HK-2 (cell line): ENCODE results near the gene ANGEL2.

Experiments
- DNase-seq: peaks from one replicate; pipeline ENCODE4 v3.0.0-alpha.2; 2018; ENCODE audit not compliant: unreplicated experiment

The ANGEL2 gene

DNA sequence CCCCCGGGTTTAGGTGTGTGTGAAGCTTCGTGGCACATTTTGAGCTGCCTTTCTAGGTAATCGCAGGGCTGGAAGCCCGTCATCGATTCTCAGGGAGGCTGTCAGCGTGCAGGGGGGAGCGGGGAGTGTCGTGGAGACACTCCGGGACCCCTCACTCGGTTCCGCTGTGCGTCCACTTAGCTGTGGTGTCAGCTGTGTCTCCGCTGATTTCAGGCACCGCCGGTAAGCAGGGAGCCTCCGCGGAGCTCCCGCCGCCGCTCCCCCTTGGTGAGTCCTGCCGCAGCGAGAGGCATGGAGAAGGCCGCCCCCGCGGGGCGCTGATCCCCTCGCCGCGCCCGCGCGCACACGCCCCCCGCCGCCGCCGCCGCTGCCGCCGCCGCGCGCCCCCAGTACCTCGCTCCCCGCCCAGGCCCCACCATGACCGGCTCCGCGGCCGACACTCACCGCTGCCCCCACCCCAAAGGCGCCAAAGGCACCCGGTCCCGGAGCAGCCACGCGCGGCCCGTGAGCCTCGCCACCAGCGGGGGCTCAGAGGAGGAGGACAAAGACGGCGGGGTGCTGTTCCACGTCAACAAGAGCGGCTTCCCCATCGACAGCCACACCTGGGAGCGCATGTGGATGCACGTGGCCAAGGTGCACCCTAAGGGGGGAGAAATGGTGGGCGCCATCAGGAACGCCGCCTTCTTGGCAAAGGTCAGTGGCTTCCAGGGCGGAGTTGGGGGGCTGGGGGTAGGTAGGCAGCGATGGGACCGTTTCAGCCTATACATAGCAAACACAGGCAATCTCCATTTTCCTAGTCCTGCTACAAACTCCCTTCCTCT is 64.3 kb downstream of the ANGEL2 start:
- no peak for DNase-seq

DNA sequence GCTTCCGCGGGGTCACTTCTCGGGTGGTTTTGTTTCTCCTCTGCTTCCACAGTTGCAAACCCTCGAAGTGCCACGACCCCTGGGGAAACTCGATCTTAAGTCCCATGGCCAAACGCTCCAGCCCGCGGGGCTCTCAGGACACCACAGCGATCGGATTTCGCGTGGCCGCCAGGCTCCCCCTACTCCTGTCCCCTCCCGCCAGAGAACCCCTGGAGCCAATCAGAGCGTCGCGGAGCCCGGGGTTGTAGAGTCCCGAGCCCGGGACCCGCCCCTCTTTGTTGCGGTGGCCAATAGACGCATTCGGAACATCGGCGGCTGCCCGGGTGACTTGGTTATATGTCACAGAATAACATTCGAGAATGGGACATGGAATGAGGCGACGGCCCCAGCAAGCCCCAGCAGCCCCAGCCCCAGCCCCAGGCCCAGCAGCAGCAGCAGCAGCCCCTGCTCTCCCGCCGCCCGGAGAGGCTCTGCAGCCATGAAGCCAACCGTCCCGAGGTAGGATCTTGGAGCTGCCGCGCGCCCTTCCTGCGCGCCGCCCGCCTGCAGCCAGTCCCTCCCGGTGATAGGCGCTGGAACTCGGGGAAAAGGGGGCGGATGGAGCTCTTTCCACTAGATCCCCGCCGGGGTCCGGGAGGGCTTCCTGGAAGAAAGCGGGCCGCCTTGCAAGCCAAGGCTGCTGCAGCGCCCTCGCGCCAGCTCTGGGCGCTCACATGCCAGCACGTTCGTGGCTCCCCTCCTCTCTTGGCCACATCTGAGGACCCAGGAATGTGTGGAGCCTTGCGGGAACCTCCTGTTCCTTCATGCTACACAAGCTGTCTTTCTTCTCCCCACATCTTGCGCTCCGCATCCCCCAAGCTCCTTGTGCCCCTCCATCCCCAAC is 65.2 kb downstream of the ANGEL2 start, which contains the start of gene VASH2:
TSS of gene VASH2 (plus strand) at position 299 of the 883 bp plus-strand sequence. CDS start 1,002 bp downstream, outside the sequence.
- DNase-seq = peak; percentile 88

DNA sequence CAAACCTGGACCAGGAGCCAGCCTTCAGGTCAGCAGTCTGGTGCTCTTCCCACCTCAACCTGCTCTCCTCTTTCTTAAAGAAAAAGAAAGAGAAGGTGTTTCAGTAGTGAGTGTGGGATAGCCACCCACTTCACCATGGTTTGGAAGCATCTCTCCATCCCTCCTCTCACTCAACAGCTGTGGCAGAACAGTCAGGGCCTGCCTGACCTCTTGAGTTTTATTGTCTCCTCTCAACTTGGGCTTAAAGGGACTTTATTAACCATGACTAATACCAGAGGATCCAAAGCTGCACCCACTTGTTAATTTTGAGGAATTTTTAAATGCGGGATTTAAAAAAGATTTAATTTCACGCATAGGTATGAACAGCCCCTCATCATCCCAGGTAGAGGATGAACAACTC is 65.9 kb downstream of the ANGEL2 start:
- no peak for DNase-seq

DNA sequence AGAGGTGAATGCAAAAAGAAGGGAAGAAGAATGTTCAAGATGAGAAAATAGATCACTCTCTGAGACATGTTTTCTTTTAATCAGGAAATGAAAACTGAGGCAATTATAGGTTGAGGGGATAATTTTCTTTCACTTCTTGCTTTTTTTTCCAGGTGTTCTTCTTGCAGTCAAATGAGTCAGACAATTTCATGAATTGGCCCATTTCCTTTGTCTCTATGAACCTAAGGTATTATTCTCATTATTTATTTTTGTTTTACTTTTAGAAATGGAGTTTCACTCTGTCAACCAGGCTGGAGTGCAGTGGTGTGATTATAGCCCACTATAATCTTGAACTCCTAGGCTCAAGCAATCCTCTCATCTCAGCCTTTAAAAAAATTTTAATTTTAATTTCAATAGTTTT is 68.8 kb downstream of the ANGEL2 start:
- no peak for DNase-seq

DNA sequence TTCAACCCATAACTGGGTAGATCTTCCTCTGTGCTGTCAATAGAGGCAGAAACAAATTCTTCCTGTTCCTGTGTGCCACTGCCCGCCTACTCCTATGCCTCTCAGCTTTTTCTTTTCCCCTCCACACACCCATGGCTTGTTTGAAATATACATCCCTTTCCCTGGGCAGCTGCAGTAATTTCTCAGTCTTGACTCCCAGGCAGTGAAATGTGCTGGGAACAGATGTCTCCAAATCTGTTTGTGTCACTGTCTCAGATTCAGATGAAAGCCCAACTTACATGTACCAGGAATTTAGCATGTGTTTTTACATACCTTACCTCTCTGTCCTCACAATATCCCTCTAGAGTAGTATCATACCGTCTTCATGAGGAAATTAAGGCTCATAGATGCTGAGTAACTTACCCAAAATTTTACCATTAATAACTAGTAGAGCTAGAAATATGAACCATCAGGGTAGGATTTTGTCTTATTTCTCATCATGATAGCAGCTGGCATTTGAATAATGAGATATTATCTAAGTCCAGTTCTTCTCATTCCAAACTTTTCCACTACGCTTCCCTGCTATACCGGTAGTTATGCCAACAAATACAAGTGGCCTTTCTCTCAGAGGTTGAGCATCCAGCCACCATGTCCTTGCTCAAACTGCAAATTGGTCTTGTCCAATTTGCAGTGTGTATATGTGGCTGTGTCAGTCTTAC is 70.1 kb downstream of the ANGEL2 start:
- DNase-seq = no peak

DNA sequence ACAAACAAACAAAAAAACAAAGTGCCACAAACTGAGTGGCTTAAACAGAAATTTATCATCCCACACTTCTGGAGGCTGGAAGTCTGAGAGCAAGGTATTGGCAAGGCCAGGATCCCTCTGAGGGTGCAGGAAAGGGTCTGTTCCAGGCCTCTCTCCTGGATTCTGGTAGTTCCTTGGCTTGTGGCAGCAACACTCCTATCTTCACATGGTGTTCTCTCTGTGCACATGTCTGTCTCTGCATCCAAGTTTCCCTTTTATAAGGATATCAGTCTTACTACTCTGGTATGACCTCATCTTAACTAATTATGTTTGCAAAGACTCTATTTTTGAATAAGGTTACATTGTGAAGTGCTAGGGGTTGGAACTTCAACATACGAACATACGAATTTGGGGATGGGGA is 70.6 kb downstream of the ANGEL2 start:
- no peak for DNase-seq

DNA sequence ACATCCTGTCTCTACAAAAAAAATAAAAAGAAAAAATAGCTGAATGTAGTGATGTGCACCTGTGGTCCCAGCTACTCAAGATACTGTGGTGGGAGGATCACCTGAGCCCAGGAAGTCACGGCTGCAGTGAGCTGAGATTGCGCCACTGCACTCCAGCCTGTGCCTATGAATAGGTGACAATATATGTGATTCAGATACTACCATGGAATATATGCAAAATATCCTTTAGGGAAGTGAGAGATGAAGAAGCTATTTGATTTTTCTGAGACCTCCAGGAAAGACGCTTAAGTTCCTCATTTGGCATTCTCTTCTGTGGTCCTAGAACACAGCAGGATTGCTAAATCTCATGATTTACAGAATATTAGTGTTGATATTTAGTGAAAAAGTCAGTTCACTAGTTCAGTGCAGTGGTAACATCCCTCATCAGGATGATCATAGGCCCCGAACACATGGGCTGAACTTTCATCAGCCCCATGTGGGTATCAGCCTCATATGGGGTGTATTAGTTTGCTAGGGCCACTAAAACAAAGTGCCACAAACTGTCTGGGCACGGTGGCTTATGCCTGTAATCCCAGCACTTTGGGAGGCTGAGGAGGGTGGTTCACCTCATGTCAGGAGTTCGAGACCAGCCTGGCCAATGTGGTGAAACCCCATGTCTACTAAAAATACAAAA is 71.3 kb downstream of the ANGEL2 start:
- DNase-seq = no peak

DNA sequence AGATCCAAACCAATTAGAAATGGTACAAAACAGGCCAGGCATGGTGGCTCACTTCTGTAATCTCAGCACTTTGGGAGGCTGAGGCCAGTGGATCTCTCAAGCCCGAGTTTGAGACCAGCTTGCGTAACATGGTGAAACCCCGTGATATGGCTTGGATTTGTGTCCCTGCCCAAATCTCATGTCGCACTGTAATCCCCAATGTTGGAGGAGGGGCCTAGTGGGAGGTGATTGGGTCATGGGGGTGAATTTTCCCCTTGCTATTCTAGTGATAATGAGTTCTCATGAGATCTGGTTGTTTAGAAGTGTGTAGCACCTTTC is 72.3 kb downstream of the ANGEL2 start:
- no peak for DNase-seq

DNA sequence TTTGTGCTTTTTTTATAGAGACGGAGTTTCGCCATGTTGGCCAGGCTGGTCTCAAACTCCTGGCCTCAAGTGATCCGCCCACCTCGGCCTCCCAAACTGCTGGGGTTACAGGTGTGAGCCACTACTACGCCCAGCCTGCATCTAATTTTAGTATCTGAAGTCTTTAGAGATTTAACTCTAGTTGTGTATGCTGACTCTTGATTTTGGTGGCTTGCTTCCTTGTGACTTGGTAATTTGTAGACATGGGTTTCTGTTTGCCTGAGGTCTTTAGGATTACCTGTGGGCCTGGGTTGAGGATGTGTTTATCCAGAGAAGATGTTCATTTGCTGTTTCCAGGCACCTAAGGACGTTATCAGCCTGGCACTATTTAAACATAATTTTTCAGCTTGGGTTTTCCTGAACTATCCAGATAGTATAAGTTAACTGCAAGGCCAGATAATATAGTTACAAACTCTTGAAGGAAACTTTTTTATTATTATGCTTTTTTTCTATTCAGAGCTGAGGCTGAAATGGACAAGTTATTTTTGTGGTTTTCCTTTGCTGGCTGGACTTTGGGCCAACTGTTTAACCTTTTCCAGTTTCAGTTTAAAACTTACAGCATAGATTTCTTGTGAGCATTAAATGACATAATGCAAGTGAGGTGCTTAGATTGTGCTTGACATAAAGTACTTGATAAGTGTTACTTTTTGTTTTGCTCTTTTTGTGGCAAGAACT is 72.8 kb downstream of the ANGEL2 start:
- no peak for DNase-seq
